HepG2 (cell line): Measurements from ENCODE around the gene MEIOC. TPM values are rescaled to one million over a fixed set of nuclear protein-coding genes. Genes with fewer than 3 reads are reported as not detected.

Experiments
- ATAC-seq: fragments of 200-7000 bp; cut with Tn5 transposase; 3 replicates; pipeline ENCODE4 v1.9.1; 2020; ENCODE audit warnings: mild to moderate bottlenecking, moderate library complexity
- BruUV-seq: library from RNA; stranded (reverse); fragments of 400-500 nt; replicated peaks from 2 replicates; lab custom pipeline; 2021; lab: Mats Ljungman, UMichigan
- CTCF ChIA-PET: fragments of 300-600 bp; formaldehyde crosslinking; extraction: SDS; loops from one replicate; lab custom pipeline; 2021; ENCODE audit warnings: low total read pairs, inconsistent platforms, low intra/inter-chr PET ratio; lab: Yijun Ruan, JAX
- POLR2A ChIA-PET: fragments of 350-600 bp; sonication (Branson Sonifier 250); formaldehyde crosslinking; loops from one replicate; lab custom pipeline; 2020; ENCODE audit warnings: antibody characterized with exemption, inconsistent platforms; lab: Yijun Ruan, JAX
- DNase-seq: peaks from one replicate; pipeline ENCODE4 v3.0.0-alpha.2; 2015; ENCODE audit warnings: low spot score
- FAIRE-seq: peaks from 3 replicates; lab custom pipeline; 2011; peaks lifted over from hg19 to GRCh38; lab: Jason Lieb, UNC
- H2AFZ ChIP-seq: one replicate; pipeline ENCODE4 v1.6.1; 2011; ENCODE audit warnings: low read length, inconsistent platforms
- H3K27ac ChIP-seq: fragments of 300-600 bp; 3 replicates; pipeline ENCODE4 v1.8.0; 2011; ENCODE audit warnings: mixed run types, mild to moderate bottlenecking, mixed read lengths, low read length, inconsistent platforms; ENCODE audit not compliant: insufficient read depth; ENCODE audit errors: extremely low read length
- H3K27me3 ChIP-seq, 2 experiments: fragments of 200-600 bp in 1 of 2; 2 replicates in 1 of 2; 3 replicates in 1 of 2; pipeline versions ENCODE4 v1.6.0 to v1.8.0; 2011; ENCODE audit warnings: low read length in 2 of 2, mild to moderate bottlenecking in 2 of 2, moderate library complexity in 2 of 2, inconsistent platforms in 1 of 2; ENCODE audit not compliant: insufficient read depth in 2 of 2, control insufficient read depth in 1 of 2
- H3K36me3 ChIP-seq, 2 experiments: fragments of 200-600 bp in 1 of 2; replicated peaks in 1 of 2; 2 replicates in 1 of 2; 3 replicates in 1 of 2; pipeline versions ENCODE4 v1.5.1 to v1.8.0; 2011; ENCODE audit warnings: low read length in 2 of 2, inconsistent platforms in 1 of 2; ENCODE audit not compliant: insufficient read depth in 2 of 2, control insufficient read depth in 1 of 2
- H3K4me1 ChIP-seq: 2 replicates; pipeline ENCODE4 v1.5.1; 2012; ENCODE audit warnings: low read length, inconsistent platforms; ENCODE audit not compliant: insufficient read depth
- H3K4me2 ChIP-seq: 2 replicates; pipeline ENCODE4 v1.6.0; 2011; ENCODE audit warnings: low read depth, low read length, inconsistent platforms
- H3K4me3 ChIP-seq, 3 experiments: fragments of 200-600 bp in 1 of 3; sonication (generic), shearing (Covaris generic) in 1 of 3; replicated peaks in 1 of 3; 2 replicates each; pipeline ENCODE4 v1.5.1; 2011 to 2016; ENCODE audit warnings: low read length in 3 of 3, inconsistent platforms in 2 of 3, low read depth in 2 of 3, mild to moderate bottlenecking in 2 of 3, control low read depth in 1 of 3, mixed read lengths in 1 of 3; ENCODE audit not compliant: insufficient read depth in 1 of 3
- H3K79me2 ChIP-seq: one replicate; pipeline ENCODE4 v1.6.1; 2011; ENCODE audit warnings: low read length, inconsistent platforms; ENCODE audit not compliant: insufficient read depth
- H3K9ac ChIP-seq: 2 replicates; pipeline ENCODE4 v1.6.0; 2011; ENCODE audit warnings: mild to moderate bottlenecking, low read depth, low read length, inconsistent platforms; ENCODE audit not compliant: insufficient read depth
- H3K9me3 ChIP-seq: 2 replicates; pipeline ENCODE4 v1.5.1; 2012; ENCODE audit warnings: mild to moderate bottlenecking, low read length
- H4K20me1 ChIP-seq: 2 replicates; pipeline ENCODE4 v1.6.0; 2011; ENCODE audit warnings: inconsistent platforms, mild to moderate bottlenecking, low read length, moderate library complexity; ENCODE audit not compliant: insufficient read depth
- AGO1 ChIP-seq: fragments of 200-400 bp; formaldehyde crosslinking; IDR thresholded peaks from 2 replicates; pipeline ENCODE4 v1.6.1; 2017; ENCODE audit warnings: mild to moderate bottlenecking, low read depth, low read length, moderate library complexity; ENCODE audit not compliant: poor library complexity, severe bottlenecking
- GATA4 ChIP-seq: sonication (generic); IDR thresholded peaks from 2 replicates; pipeline ENCODE4 v1.6.1; 2016; ENCODE audit warnings: antibody characterized with exemption, low read depth, borderline replicate concordance
- GTF2F1 ChIP-seq: fragments of 150-350 bp; IDR thresholded peaks from 2 replicates; pipeline ENCODE4 v1.6.1; 2014; ENCODE audit warnings: low read length
- HNRNPK ChIP-seq: fragments of 200-400 bp; formaldehyde crosslinking; IDR thresholded peaks from 2 replicates; pipeline ENCODE4 v1.6.1; 2018; ENCODE audit warnings: low read length, low read depth, moderate library complexity, mild to moderate bottlenecking; ENCODE audit not compliant: poor library complexity, severe bottlenecking
- MAFF ChIP-seq: IDR thresholded peaks from 2 replicates; pipeline ENCODE4 v1.6.1; 2011; ENCODE audit warnings: low read depth, low read length, improper control_type of control experiment
- MAFG ChIP-seq: sonication (generic); formaldehyde crosslinking; IDR thresholded peaks from 2 replicates; pipeline ENCODE4 v1.5.1; 2020; ENCODE audit warnings: mild to moderate bottlenecking, missing genetic modification reagents
- MAFK ChIP-seq, 2 experiments: IDR thresholded peaks in 1 of 2; conservative IDR thresholded peaks in 1 of 2; 2 replicates each; pipeline ENCODE4 v1.6.1; 2011; ENCODE audit warnings: improper control_type of control experiment in 2 of 2, low read length in 2 of 2
- MLXIP ChIP-seq: sonication (generic); formaldehyde crosslinking; IDR thresholded peaks from 2 replicates; pipeline ENCODE4 v1.9.0; 2021; ENCODE audit warnings: missing genetic modification reagents, borderline replicate concordance
- NFE2 ChIP-seq: sonication (generic); formaldehyde crosslinking; IDR thresholded peaks from 2 replicates; pipeline ENCODE4 v1.4.0; 2020; ENCODE audit warnings: missing genetic modification reagents
- NFE2L2 ChIP-seq: fragments of 150-350 bp; IDR thresholded peaks from 2 replicates; pipeline ENCODE4 v1.6.1; 2014; ENCODE audit warnings: low read length
- REL ChIP-seq: sonication (generic); formaldehyde crosslinking; conservative IDR thresholded peaks from 2 replicates; pipeline ENCODE4 v1.8.0; 2022; ENCODE audit warnings: mild to moderate bottlenecking, missing genetic modification reagents, moderate library complexity
- ZNF343 ChIP-seq: sonication (generic); formaldehyde crosslinking; IDR thresholded peaks from 2 replicates; pipeline ENCODE4 v1.4.0; 2020; ENCODE audit warnings: mild to moderate bottlenecking, missing genetic modification reagents
- ZNF460 ChIP-seq: sonication (generic); formaldehyde crosslinking; IDR thresholded peaks from 2 replicates; pipeline ENCODE4 v1.5.1; 2020; ENCODE audit warnings: missing genetic modification reagents, mild to moderate bottlenecking, borderline replicate concordance
- ZNF670 ChIP-seq: sonication (generic); formaldehyde crosslinking; IDR thresholded peaks from 2 replicates; pipeline ENCODE4 v1.8.0; 2022; ENCODE audit warnings: mild to moderate bottlenecking, missing genetic modification reagents, borderline replicate concordance
- ZNF747 ChIP-seq: sonication (generic); formaldehyde crosslinking; IDR thresholded peaks from 2 replicates; pipeline ENCODE4 v1.8.1; 2023; ENCODE audit warnings: missing genetic modification reagents, mild to moderate bottlenecking, borderline replicate concordance
- WGBS: methylation state at CpG from one replicate; pipeline ENCODE4 v1.1.6; 2017; ENCODE audit warnings: low lambda C conversion rate; 5-methylcytosine and 5-hydroxymethylcytosine counted together
- in situ Hi-C: cut with HindIII; loops from 2 replicates; pipeline ENCODE4 v1.10.0; 2017; ENCODE audit warnings: low pct_unique_long_range_greater_than_20kb; ENCODE audit not compliant: extremely low pct_ligation_motif_present
- intact Hi-C: fragments of 100-400 bp; cut with micrococcal nuclease; formaldehyde crosslinking; loops from one replicate; pipeline ENCODE4 v1.10.0; 2022; ENCODE audit not compliant: unreplicated experiment
- polyA plus RNA-seq, 8 experiments: library from polyadenylated mRNA; depleted of rRNA in 3 of 8; stranded (reverse) in 7 of 8; unstranded in 1 of 8; fragments of >200 nt; fragmentation: Illumina TruSeq in 4 of 8; extraction: Trizol in 4 of 8; gene quantifications; 2 replicates each; pipeline versions ENCODE4 v1.2.1 to v1.2.3, GENCODE V29; 2011 to 2016; ENCODE audit warnings: low read depth in 4 of 8, missing spikeins in 1 of 8, mixed read lengths in 1 of 8; ENCODE audit not compliant: insufficient read depth in 1 of 8
- total RNA-seq, 5 experiments: library from RNA; depleted of rRNA; stranded (reverse); fragments of >200 nt; fragmentation: Illumina TruSeq; extraction: Trizol; gene quantifications; 2 replicates each; pipeline ENCODE4 v1.2.3, GENCODE V29; 2016; ENCODE audit warnings: low read depth in 1 of 5

Gene MEIOC
- total and polyA plus RNA-seq, 2 of the 13 experiments (the other 11 are each of a cell fraction or from before 2014, with no cell fraction given) = 0.04 to 0.15 TPM

- in situ Hi-C loops = no loop called here
- H4K20me1 ChIP-seq = no peaks in the 10 kb centered on the region
- ChIA-PET POLR2A (interaction anchor here (1.1 to 2.3 kb wide), 5 partner anchors 10 to 68 kb away, joined by 3 to 10 read pairs (median 4); partner anchors contain the start of gene CCDC43), CTCF (no interaction called here)
- no peaks in the 10 kb centered on the region; a peak in 1 of 5 replicates for H3K27me3 ChIP-seq
- TF ChIP-seq REL (CRISPR knock-in tag) (0 out of 2 replicates have a peak, but pooled peaks have one; percentile 26), MAFK (conservative IDR thresholded peaks at IDR 0.05 in 1 of 2, IDR thresholded peaks at IDR 0.05 in 1 of 2; ENCODE audit: low read length in 2 of 2) (peak; percentile 35 to 54; a peak in 3 of 4 replicates), MAFG (0 out of 2 replicates have a peak, but pooled peaks have one; percentile 25), ZNF670 (CRISPR knock-in tag) (0 out of 2 replicates have a peak, but pooled peaks have one; percentile 32), GATA4 (0 out of 2 replicates have a peak, but pooled peaks have one; percentile 0), HNRNPK (no peak), NFE2L2 (peak; percentile 88), ZNF343 (CRISPR knock-in tag) (no peak), MLXIP (CRISPR knock-in tag) (0 out of 2 replicates have a peak, but pooled peaks have one; percentile 29), AGO1 (no peak), ZNF460 (CRISPR knock-in tag) (0 out of 2 replicates have a peak, but pooled peaks have one; percentile 3), GTF2F1 (0 out of 2 replicates have a peak, but pooled peaks have one; percentile 2), MAFF (peak; percentile 22; the same call in 1 of the 2 replicates), ZNF747 (no peak), NFE2 (CRISPR knock-in tag) (peak; percentile 56; the same call in 1 of the 2 replicates)
- peak overlapping the region; percentile 76 to 98 (median 85) for H3K4me3 ChIP-seq
- no peaks in the 10 kb centered on the region for H3K36me3 ChIP-seq
- DNase-seq (no peak), FAIRE-seq (no peak), ATAC-seq (no peak)
- peak overlapping the region; percentile 73 for H3K27ac ChIP-seq
- no peaks in the 10 kb centered on the region for H3K9me3 ChIP-seq
- peak overlapping the region; percentile 49 for H2AFZ ChIP-seq
- peak overlapping the region; percentile 84 for H3K4me2 ChIP-seq
- H3K79me2 ChIP-seq = peaks cover 10% of the 10 kb centered on the region
- TSS peak; percentile 92 for BruUV-seq
- WGBS = 4% methylated on average over 4 of the region's 4 CpGs
- H3K9ac ChIP-seq = peak overlapping the region; percentile 81
- intact Hi-C loops = no loop called here
- H3K4me1 ChIP-seq = peaks cover 24% of the 10 kb centered on the region
Observed at GRCh38 chr17:44707755-44708400, 51.6 kb downstream of the MEIOC start.
